ENCODE data around the gene TNNT2. TPM values are rescaled to one million over a fixed set of nuclear protein-coding genes. Genes with fewer than 3 reads are reported as not detected.

TNNT2 gene
- not detected for total RNA-seq

DNA sequence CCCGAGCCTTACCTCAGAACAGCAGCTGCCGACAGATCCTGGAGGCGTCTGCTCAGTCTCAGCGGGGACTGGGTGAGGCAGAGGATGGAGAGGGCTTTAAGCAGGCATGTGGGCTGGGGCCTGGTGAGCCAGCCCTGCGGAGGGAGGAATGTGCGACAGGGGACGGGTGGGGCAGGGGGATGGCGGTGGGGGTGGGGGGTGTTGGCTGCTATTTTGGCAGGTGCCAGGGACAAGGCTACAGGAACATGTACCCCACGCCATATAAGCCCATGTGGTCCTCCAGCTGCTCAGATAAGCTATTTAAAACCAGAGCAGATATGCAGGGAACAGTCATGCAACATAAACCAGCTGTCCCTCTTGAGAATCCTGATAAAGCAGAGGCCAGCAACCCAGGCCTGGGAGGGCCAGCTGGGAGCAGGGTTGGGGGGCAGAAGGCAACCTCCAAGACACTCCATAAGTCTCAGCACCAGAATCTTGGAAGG, at the start of gene TNNT2:
Gene TNNT2 (minus strand): TSS at position 70 of the 482 bp plus-strand sequence. CDS start 4,426 bp downstream, outside the sequence.
- intact Hi-C loops (cut with DNase I, micrococcal nuclease): no loop called here
- ATAC-seq (no peak), DNase-seq (no peak)
- Mint-ChIP-seq H3K36me3 (ENCODE audit: low read depth) (no peaks in the 10 kb centered on the region), H3K27ac (no peak within 1 kb of the TSS), H3K4me3 (no peak within 1 kb of the TSS), H3K27me3 (peaks cover 5% of the 10 kb centered on the region), H3K9me3 (ENCODE audit: low read depth) (no peaks in the 10 kb centered on the region), H3K4me1 (no peaks in the 10 kb centered on the region)
- ChIA-PET POLR2A (no interaction called here), CTCF (interaction anchor here (3.8 kb wide), 1 partner anchor 15 kb away, joined by 22 read pairs; no protein-coding TSS in a partner anchor)

- H3K4me1 Mint-ChIP-seq: no peaks in the 10 kb centered on the region
- POLR2A ChIA-PET: no interaction called here
- H3K4me3 Mint-ChIP-seq: no peak overlapping the region
- intact Hi-C loops (cut with DNase I, micrococcal nuclease): no loop called here
- ATAC-seq (peak; percentile 36), DNase-seq (no peak)
- CTCF ChIA-PET: interaction anchor here (2.5 kb wide), 1 partner anchor 9 kb away, joined by 12 read pairs; no protein-coding TSS in a partner anchor
- no peak overlapping the region for H3K27ac Mint-ChIP-seq
- no peaks in the 10 kb centered on the region for H3K9me3 Mint-ChIP-seq (ENCODE audit: low read depth)
- no peaks in the 10 kb centered on the region for H3K36me3 Mint-ChIP-seq (ENCODE audit: low read depth)
- H3K27me3 Mint-ChIP-seq: peaks cover 8% of the 10 kb centered on the region
Measured at GRCh38 chr1:201426479-201427310, 49.2 kb upstream of the TNNT2 start.

- ChIA-PET POLR2A (no interaction called here), CTCF (no interaction called here)
- DNase-seq: no peak
- no peak overlapping the region for H3K27ac Mint-ChIP-seq
- H3K36me3 Mint-ChIP-seq (ENCODE audit: low read depth): no peaks in the 10 kb centered on the region
- H3K9me3 Mint-ChIP-seq (ENCODE audit: low read depth): no peaks in the 10 kb centered on the region
- intact Hi-C loops (cut with DNase I, micrococcal nuclease): no loop called here
- no peak for ATAC-seq
- H3K27me3 Mint-ChIP-seq: peaks cover 2% of the 10 kb centered on the region
- H3K4me3 Mint-ChIP-seq: no peak overlapping the region
- no peaks in the 10 kb centered on the region for H3K4me1 Mint-ChIP-seq
Measured at GRCh38 chr1:201424146-201424545, 46.7 kb upstream of the TNNT2 start.

GRCh38 chr1:201423655-201424054, 46.2 kb upstream of the TNNT2 start:
- Mint-ChIP-seq H3K4me1 (no peaks in the 10 kb centered on the region), H3K27me3 (peaks cover 2% of the 10 kb centered on the region), H3K4me3 (no peak overlapping the region), H3K9me3 (ENCODE audit: low read depth) (no peaks in the 10 kb centered on the region), H3K36me3 (ENCODE audit: low read depth) (no peaks in the 10 kb centered on the region), H3K27ac (no peak overlapping the region)
- intact Hi-C loops (cut with DNase I, micrococcal nuclease): no loop called here
- ChIA-PET POLR2A (no interaction called here), CTCF (no interaction called here)
- no peak for ATAC-seq
- no peak for DNase-seq

DNA sequence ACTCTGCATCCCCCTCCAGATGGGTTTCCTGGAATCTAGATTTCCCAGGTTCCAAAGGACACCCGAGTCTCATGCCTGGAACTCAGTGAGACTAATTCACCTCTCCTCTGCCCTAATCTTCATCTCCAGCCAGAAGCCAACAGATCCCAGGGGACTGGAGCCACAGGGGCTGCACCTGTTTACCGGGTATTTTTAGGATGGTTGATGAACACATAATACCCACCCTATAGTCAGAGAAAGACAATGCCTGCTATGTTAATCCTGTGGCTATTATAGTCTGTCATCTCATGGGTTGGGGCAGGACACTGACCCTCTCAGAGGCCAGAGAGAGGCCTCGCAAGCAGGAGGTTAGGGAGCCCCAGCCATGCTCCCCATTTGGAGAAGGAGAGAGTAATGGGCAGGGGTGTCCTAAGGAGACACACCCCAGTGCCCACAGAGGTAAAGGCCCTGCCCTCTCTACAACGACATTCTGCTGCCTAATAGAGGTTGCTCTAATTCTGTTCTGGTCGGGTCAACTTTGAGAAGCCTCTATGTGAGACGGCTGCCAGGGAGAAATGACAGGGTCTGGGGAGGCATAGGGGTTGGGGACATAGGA, 45.1 kb upstream of the TNNT2 start:
- DNase-seq: no peak
- ATAC-seq: no peak
- no peaks in the 10 kb centered on the region for H3K4me1 Mint-ChIP-seq
- no peaks in the 10 kb centered on the region for H3K36me3 Mint-ChIP-seq (ENCODE audit: low read depth)
- POLR2A ChIA-PET: no interaction called here
- no peak overlapping the region for H3K27ac Mint-ChIP-seq
- peaks cover 2% of the 10 kb centered on the region for H3K27me3 Mint-ChIP-seq
- intact Hi-C loops (cut with DNase I, micrococcal nuclease): no loop called here
- H3K9me3 Mint-ChIP-seq (ENCODE audit: low read depth): no peaks in the 10 kb centered on the region
- no peak overlapping the region for H3K4me3 Mint-ChIP-seq
- CTCF ChIA-PET: no interaction called here

GRCh38 chr1:201422026-201422425, 44.5 kb upstream of the TNNT2 start:
- H3K36me3 Mint-ChIP-seq (ENCODE audit: low read depth): no peaks in the 10 kb centered on the region
- no peak overlapping the region for H3K27ac Mint-ChIP-seq
- H3K27me3 Mint-ChIP-seq: peaks cover 2% of the 10 kb centered on the region
- no peaks in the 10 kb centered on the region for H3K9me3 Mint-ChIP-seq (ENCODE audit: low read depth)
- no peak overlapping the region for H3K4me3 Mint-ChIP-seq
- CTCF ChIA-PET: no interaction called here
- intact Hi-C loops (cut with DNase I, micrococcal nuclease): no loop called here
- POLR2A ChIA-PET: no interaction called here
- DNase-seq (no peak), ATAC-seq (no peak)
- H3K4me1 Mint-ChIP-seq: no peaks in the 10 kb centered on the region

DNA sequence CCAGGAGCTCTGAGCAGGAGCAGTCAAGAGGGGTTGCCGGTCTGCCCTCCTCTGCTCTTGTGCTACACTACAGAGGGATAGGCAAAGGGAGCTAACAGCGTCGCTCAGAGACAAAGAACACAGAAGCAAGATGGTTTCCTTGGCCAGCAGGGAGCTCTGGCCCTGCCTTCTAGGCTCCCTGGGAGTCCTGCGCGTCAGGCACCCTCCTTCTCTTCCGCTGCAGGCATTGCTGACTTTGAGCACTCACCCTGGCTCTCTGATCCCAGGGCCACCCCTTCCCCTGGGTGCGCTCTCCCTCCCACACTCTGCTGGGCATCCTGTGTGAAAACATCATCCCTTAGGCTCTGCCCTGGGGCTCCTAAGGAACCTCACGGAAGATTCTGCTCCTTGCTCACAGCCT, 43.6 kb upstream of the TNNT2 start:
- no peak overlapping the region for H3K4me3 Mint-ChIP-seq
- H3K27me3 Mint-ChIP-seq: peaks cover 1% of the 10 kb centered on the region
- DNase-seq: no peak
- no peak overlapping the region for H3K27ac Mint-ChIP-seq
- POLR2A ChIA-PET: no interaction called here
- H3K4me1 Mint-ChIP-seq: no peaks in the 10 kb centered on the region
- CTCF ChIA-PET: interaction anchor here (0.6 kb wide), 1 partner anchor 1112 kb away, joined by 3 read pairs; no protein-coding TSS in a partner anchor
- no peak for ATAC-seq
- H3K9me3 Mint-ChIP-seq (ENCODE audit: low read depth): no peaks in the 10 kb centered on the region
- H3K36me3 Mint-ChIP-seq (ENCODE audit: low read depth): no peaks in the 10 kb centered on the region
- intact Hi-C loops (cut with DNase I, micrococcal nuclease): no loop called here

DNA sequence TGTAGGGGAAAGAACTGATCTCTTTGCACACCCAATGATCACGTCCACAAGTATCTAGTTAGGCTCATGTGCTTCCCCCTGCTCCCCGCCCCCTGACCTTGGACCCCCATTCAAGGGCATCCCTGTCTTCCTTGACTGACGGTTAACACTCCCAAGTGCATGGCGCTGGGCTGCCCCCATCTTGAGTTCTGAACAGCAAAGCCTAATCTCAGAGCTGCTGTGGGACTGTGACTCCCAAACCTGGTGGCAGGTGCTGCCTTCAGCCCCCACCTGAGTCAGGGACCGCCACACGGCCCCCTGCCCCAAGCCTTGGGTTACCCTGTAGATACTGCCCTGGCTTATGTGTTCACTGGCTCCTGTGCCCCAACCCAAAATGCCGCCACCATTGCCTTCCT, 43.1 kb upstream of the TNNT2 start:
- no peak overlapping the region for H3K27ac Mint-ChIP-seq
- H3K4me3 Mint-ChIP-seq: no peak overlapping the region
- no peaks in the 10 kb centered on the region for H3K9me3 Mint-ChIP-seq (ENCODE audit: low read depth)
- no peaks in the 10 kb centered on the region for H3K27me3 Mint-ChIP-seq
- no peaks in the 10 kb centered on the region for H3K4me1 Mint-ChIP-seq
- POLR2A ChIA-PET: no interaction called here
- no peaks in the 10 kb centered on the region for H3K36me3 Mint-ChIP-seq (ENCODE audit: low read depth)
- DNase-seq: no peak
- intact Hi-C loops (cut with DNase I, micrococcal nuclease): no loop called here
- no peak for ATAC-seq
- CTCF ChIA-PET: interaction anchor here (0.6 kb wide), 1 partner anchor 1112 kb away, joined by 3 read pairs; no protein-coding TSS in a partner anchor

DNA sequence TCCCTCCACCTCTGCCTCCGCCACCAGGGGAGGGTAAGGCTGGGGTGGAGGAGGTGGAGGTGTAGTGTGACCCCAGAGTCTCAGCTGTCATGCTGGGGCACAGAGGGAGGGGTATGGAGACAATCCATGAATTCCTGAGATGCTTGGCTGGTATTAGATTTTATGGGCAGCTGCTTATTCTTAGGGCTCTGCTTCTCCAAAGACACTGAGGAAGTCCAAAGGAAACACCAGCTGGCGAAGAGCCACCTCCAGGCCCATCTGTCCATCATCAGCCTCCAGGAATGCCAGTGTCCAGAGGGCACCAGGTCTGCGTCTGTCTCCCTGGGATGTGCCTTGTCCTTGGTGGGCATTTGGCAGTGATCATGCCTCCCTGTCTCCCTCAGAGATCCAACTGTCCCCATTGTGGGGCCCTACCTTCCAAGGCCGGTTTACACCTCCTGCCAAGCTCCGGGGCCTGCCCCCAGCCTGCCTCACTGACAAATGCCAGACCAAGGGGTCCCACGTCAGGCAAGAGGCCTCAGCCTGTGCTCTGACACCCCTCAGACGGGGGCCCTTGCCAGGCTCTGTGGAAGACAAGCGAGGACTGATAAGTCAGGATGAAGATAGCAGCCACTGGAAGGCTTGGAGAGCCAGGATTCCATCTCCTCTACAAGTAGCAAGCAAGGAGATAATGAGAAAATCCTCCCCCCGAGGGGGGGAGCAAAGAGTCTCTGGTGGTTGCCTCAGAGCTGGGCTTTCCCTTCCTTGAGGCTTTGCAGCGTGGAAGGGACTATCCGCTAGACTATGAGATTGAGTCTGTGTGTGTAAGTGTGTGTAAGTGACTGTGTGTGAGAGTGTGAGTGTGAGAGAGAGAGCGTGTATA, 42.5 kb upstream of the TNNT2 start:
- no peak for DNase-seq
- no peaks in the 10 kb centered on the region for H3K9me3 Mint-ChIP-seq (ENCODE audit: low read depth)
- no peak overlapping the region for H3K27ac Mint-ChIP-seq
- H3K4me3 Mint-ChIP-seq: no peak overlapping the region
- H3K27me3 Mint-ChIP-seq: no peaks in the 10 kb centered on the region
- intact Hi-C loops (cut with DNase I, micrococcal nuclease): no loop called here
- CTCF ChIA-PET: interaction anchor here (1.3 kb wide), 1 partner anchor 16 kb away, joined by 6 read pairs; no protein-coding TSS in a partner anchor
- no peaks in the 10 kb centered on the region for H3K4me1 Mint-ChIP-seq
- H3K36me3 Mint-ChIP-seq (ENCODE audit: low read depth): no peaks in the 10 kb centered on the region
- ATAC-seq: no peak
- POLR2A ChIA-PET: no interaction called here

DNA sequence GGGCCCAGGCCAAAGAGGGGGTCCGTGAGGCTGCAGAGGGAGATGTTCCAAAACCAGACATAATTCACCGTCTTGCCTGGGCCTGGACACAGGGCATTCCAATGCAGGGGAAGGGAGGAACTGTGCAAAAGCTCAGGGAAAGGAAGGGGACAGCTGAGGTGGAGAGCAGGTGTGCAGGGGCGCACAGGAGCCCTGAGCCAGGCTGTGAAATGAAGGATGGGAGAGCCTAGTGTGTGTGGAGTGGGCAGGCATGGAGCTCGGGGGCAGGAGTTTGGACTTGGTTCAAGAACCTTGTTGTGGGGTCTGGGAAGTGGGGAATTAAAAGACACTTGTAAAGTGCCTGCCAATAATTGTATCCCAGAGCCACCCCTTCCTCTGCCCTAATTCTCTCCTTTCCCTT, 41.8 kb upstream of the TNNT2 start:
- Mint-ChIP-seq H3K4me1 (no peaks in the 10 kb centered on the region), H3K9me3 (ENCODE audit: low read depth) (no peaks in the 10 kb centered on the region), H3K27me3 (no peaks in the 10 kb centered on the region), H3K27ac (no peak overlapping the region), H3K4me3 (no peak overlapping the region), H3K36me3 (ENCODE audit: low read depth) (no peaks in the 10 kb centered on the region)
- POLR2A ChIA-PET: no interaction called here
- CTCF ChIA-PET: interaction anchor here (1.3 kb wide), 1 partner anchor 16 kb away, joined by 6 read pairs; no protein-coding TSS in a partner anchor
- no peak for DNase-seq
- ATAC-seq: no peak
- intact Hi-C loops (cut with DNase I, micrococcal nuclease): no loop called here

GRCh38 chr1:201418461-201418860, 41.0 kb upstream of the TNNT2 start:
- Mint-ChIP-seq H3K4me3 (no peak overlapping the region), H3K4me1 (no peaks in the 10 kb centered on the region), H3K27ac (no peak overlapping the region), H3K9me3 (ENCODE audit: low read depth) (no peaks in the 10 kb centered on the region), H3K36me3 (ENCODE audit: low read depth) (no peaks in the 10 kb centered on the region), H3K27me3 (no peaks in the 10 kb centered on the region)
- ATAC-seq: no peak
- CTCF ChIA-PET: interaction anchor here (1.5 kb wide), 1 partner anchor 164 kb away, joined by 3 read pairs; no protein-coding TSS in a partner anchor
- DNase-seq: no peak
- intact Hi-C loops (cut with DNase I, micrococcal nuclease): no loop called here
- POLR2A ChIA-PET: interaction anchor here (0.6 kb wide), 1 partner anchor 9 kb away, joined by 5 read pairs; no protein-coding TSS in a partner anchor
